HTERT RPE-1 (cell line): ENCODE measurements around the gene DRD2.

Source experiments
- in situ Hi-C: fragments of 300-500 bp; cut with MboI; formaldehyde crosslinking; loops from 4 replicates; pipeline ENCODE4 v1.14.3; 2020; ENCODE audit warnings: low sequenced_read_pairs

DRD2 gene

GRCh38 chr11:113447621-113448315 lies 27.4 kb downstream of the DRD2 start:
- in situ Hi-C loops = no loop called here

- in situ Hi-C loops = no loop called here
These were observed 28.3 kb downstream of the DRD2 start for GRCh38 chr11:113446938-113447337.

GRCh38 chr11:113446112-113446511 lies 29.1 kb downstream of the DRD2 start:
- in situ Hi-C loops = no loop called here

- in situ Hi-C loops = no loop called here
These were observed 30.6 kb downstream of the DRD2 start for GRCh38 chr11:113444502-113445123.

GRCh38 chr11:113440816-113441215 lies 34.4 kb downstream of the DRD2 start:
- in situ Hi-C loops = no loop called here

GRCh38 chr11:113436672-113437252 lies 38.4 kb downstream of the DRD2 start:
- in situ Hi-C loops = no loop called here

GRCh38 chr11:113435190-113435968 lies 39.8 kb downstream of the DRD2 start:
- in situ Hi-C loops = no loop called here

GRCh38 chr11:113431746-113432145 lies 43.5 kb downstream of the DRD2 start:
- in situ Hi-C loops = no loop called here

GRCh38 chr11:113426686-113427085 lies 48.5 kb downstream of the DRD2 start:
- in situ Hi-C loops = no loop called here

GRCh38 chr11:113420808-113421207 lies 54.4 kb downstream of the DRD2 start:
- in situ Hi-C loops = no loop called here

- in situ Hi-C loops = no loop called here
These were observed 55.7 kb downstream of the DRD2 start for GRCh38 chr11:113419454-113420003.

- in situ Hi-C loops = no loop called here
These were observed 57.8 kb downstream of the DRD2 start for GRCh38 chr11:113417428-113417827.

- in situ Hi-C loops = no loop called here
These were observed 59.9 kb downstream of the DRD2 start for GRCh38 chr11:113415343-113415742.

- in situ Hi-C loops = no loop called here
These were observed 62.5 kb downstream of the DRD2 start for GRCh38 chr11:113412675-113413074.

- in situ Hi-C loops = no loop called here
These were observed 63.7 kb downstream of the DRD2 start for GRCh38 chr11:113411536-113411935.

GRCh38 chr11:113410414-113411135 lies 64.6 kb downstream of the DRD2 start:
- in situ Hi-C loops = no loop called here

- in situ Hi-C loops = no loop called here
These were observed 65.7 kb downstream of the DRD2 start for GRCh38 chr11:113409526-113409925.

- in situ Hi-C loops = no loop called here
These were observed 66.3 kb downstream of the DRD2 start for GRCh38 chr11:113408887-113409286.

GRCh38 chr11:113408206-113408605 lies 67.0 kb downstream of the DRD2 start:
- in situ Hi-C loops = no loop called here

- in situ Hi-C loops = no loop called here
These were observed 68.0 kb downstream of the DRD2 start for GRCh38 chr11:113407163-113407562.
